Neural cell (in vitro differentiated cells): ENCODE results near the gene RTBDN. TPM values are rescaled to one million over a fixed set of nuclear protein-coding genes. Genes with fewer than 3 reads are reported as not detected.

ENCODE experiments used
- H2AFZ ChIP-seq: fragments of 200-600, 300-800 bp; sonication (generic), shearing (Covaris generic); 2 replicates; pipeline ENCODE4 v1.6.0; 2014; ENCODE audit warnings: low read depth, mild to moderate bottlenecking, antibody characterized with exemption, low read length, moderate library complexity
- H3F3A ChIP-seq: fragments of 200-600 bp; shearing (Covaris generic); 2 replicates; pipeline ENCODE4 v1.6.1; 2016; ENCODE audit warnings: mild to moderate bottlenecking, moderate library complexity, mixed read lengths, antibody characterized with exemption, low read length; ENCODE audit not compliant: insufficient read depth, poor library complexity, severe bottlenecking
- H3K27ac ChIP-seq: fragments of 200-600, 300-800 bp; sonication (generic), shearing (Covaris generic); 2 replicates; pipeline ENCODE4 v1.5.1; 2014; ENCODE audit warnings: mild to moderate bottlenecking, low read length, moderate library complexity
- H3K27me3 ChIP-seq: fragments of 300-800, 200-600 bp; sonication (generic), shearing (Covaris generic); 2 replicates; pipeline ENCODE4 v1.6.0; 2014; ENCODE audit warnings: mild to moderate bottlenecking, low read depth, low read length, moderate library complexity; ENCODE audit not compliant: insufficient read depth
- H3K36me3 ChIP-seq: fragments of 300-800, 200-600 bp; sonication (generic), shearing (Covaris generic); 2 replicates; pipeline ENCODE4 v1.5.1; 2014; ENCODE audit warnings: mild to moderate bottlenecking, antibody characterized with exemption, low read length, moderate library complexity; ENCODE audit not compliant: insufficient read depth
- H3K4me2 ChIP-seq: fragments of 300-800, 200-600 bp; sonication (generic), shearing (Covaris generic); 2 replicates; pipeline ENCODE4 v1.6.0; 2014; ENCODE audit warnings: mild to moderate bottlenecking, low read length
- H3K4me3 ChIP-seq: fragments of 300-800, 200-600 bp; sonication (generic), shearing (Covaris generic); 2 replicates; pipeline ENCODE4 v1.5.1; 2014; ENCODE audit warnings: mild to moderate bottlenecking, low read length, moderate library complexity
- H3K79me2 ChIP-seq: fragments of 200-600 bp; shearing (Covaris generic); replicated peaks from 2 replicates; pipeline ENCODE4 v1.6.0; 2014; ENCODE audit warnings: mild to moderate bottlenecking, low read length, moderate library complexity; ENCODE audit not compliant: insufficient read depth
- H3K9ac ChIP-seq: fragments of 300-800, 200-600 bp; sonication (generic), shearing (Covaris generic); 2 replicates; pipeline ENCODE4 v1.6.1; 2016; ENCODE audit warnings: mild to moderate bottlenecking, low read length, mixed read lengths
- H3K9me2 ChIP-seq: fragments of 200-600 bp; shearing (Covaris generic); 2 replicates; pipeline ENCODE4 v1.6.1; 2016; ENCODE audit warnings: mild to moderate bottlenecking, low read length, mixed read lengths; ENCODE audit not compliant: insufficient read depth
- H3K9me3 ChIP-seq: fragments of 200-600, 300-800 bp; sonication (generic), shearing (Covaris generic); 2 replicates; pipeline ENCODE4 v1.6.1; 2016; ENCODE audit warnings: mild to moderate bottlenecking, mixed run types, low read length, moderate library complexity, mixed read lengths
- H4K20me1 ChIP-seq: fragments of 200-600 bp; shearing (Covaris generic); 2 replicates; pipeline ENCODE4 v1.6.1; 2016; ENCODE audit warnings: mild to moderate bottlenecking, mixed run types; ENCODE audit not compliant: insufficient read depth
- CTCF ChIP-seq: fragments of 450-650 bp; IDR thresholded peaks from 2 replicates; pipeline ENCODE4 v1.5.1; 2014; ENCODE audit warnings: antibody characterized with exemption, mild to moderate bottlenecking, moderate library complexity; ENCODE audit not compliant: poor library complexity, severe bottlenecking
- EP300 ChIP-seq: fragments of 450-650 bp; conservative IDR thresholded peaks from 2 replicates; pipeline ENCODE4 v1.6.1; 2014; ENCODE audit warnings: antibody characterized with exemption, mild to moderate bottlenecking, moderate library complexity; ENCODE audit not compliant: poor library complexity, severe bottlenecking
- EZH2 ChIP-seq: fragments of 200-600, 300-800 bp; shearing (Covaris generic), sonication (generic); IDR thresholded peaks from 2 replicates; pipeline ENCODE4 v1.6.1; 2014; ENCODE audit warnings: antibody characterized with exemption, low read length, borderline replicate concordance, mild to moderate bottlenecking; ENCODE audit not compliant: insufficient read depth, poor library complexity, severe bottlenecking
- MXI1 ChIP-seq: fragments of 450-650 bp; conservative IDR thresholded peaks from 2 replicates; pipeline ENCODE4 v1.6.1; 2014; ENCODE audit warnings: antibody characterized with exemption, mild to moderate bottlenecking; ENCODE audit not compliant: poor library complexity, severe bottlenecking
- POLR2AphosphoS5 ChIP-seq: IDR thresholded peaks from 2 replicates; pipeline ENCODE4 v1.6.1; 2012
- RAD21 ChIP-seq: fragments of 450-650 bp; conservative IDR thresholded peaks from 2 replicates; pipeline ENCODE4 v1.6.1; 2014; ENCODE audit warnings: antibody characterized with exemption, mild to moderate bottlenecking, moderate library complexity
- SMC3 ChIP-seq: fragments of 450-650 bp; conservative IDR thresholded peaks from 2 replicates; pipeline ENCODE4 v1.6.1; 2014; ENCODE audit warnings: antibody characterized with exemption, mild to moderate bottlenecking, moderate library complexity; ENCODE audit not compliant: poor library complexity
- TAF1 ChIP-seq: IDR thresholded peaks from 2 replicates; pipeline ENCODE4 v1.6.1; 2012; ENCODE audit warnings: low read depth
- polyA plus RNA-seq: library from polyadenylated mRNA; depleted of rRNA; stranded (reverse); fragments of >200 nt; gene quantifications from 2 replicates; pipeline ENCODE4 v1.2.3, GENCODE V29; 2014
- TF ChIP-seq, protein P1 (sequence below): IDR thresholded peaks from 2 replicates; pipeline ENCODE4 v1.6.1; 2012; ENCODE audit warnings: borderline replicate concordance

The RTBDN gene
- polyA plus RNA-seq, 1 donor from 2014 or later, result not detected

DNA sequence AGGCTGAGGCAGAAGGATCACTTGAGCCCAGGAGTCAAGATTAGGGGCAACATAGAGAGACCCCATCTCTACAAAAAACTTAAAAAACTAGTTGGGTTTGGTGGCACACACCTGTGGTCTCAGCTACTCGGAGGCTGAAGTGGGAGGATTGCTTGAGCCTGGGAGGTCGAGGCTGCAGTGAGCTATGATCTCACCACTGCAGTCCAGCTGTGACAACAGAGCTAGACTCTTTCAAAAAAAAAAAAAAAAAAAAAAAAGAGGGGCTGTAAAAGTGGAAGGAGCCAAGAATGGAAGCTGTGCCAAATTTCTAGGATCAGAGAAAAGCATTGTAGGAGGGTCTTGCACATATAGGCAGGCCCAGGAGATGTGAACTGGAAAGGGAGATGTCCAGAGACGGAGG is 37.3 kb upstream of the RTBDN start:
- no peaks in the 10 kb centered on the region for H4K20me1 ChIP-seq
- no peak overlapping the region for H3K27ac ChIP-seq
- no peaks in the 10 kb centered on the region for H3K9me2 ChIP-seq
- H3K4me2 ChIP-seq, result no peak overlapping the region
- H3K4me3 ChIP-seq, result no peak overlapping the region
- H3K27me3 ChIP-seq, result no peaks in the 10 kb centered on the region
- no peak for TF ChIP-seq POLR2AphosphoS5
- no peak for TF ChIP-seq RAD21
- no peak for TF ChIP-seq CTCF
- no peak for TF ChIP-seq SMC3
- TF ChIP-seq EZH2, result no peak
- no peak for TF ChIP-seq MXI1
- no peak for TF ChIP-seq TAF1
- TF ChIP-seq, protein P1, sequence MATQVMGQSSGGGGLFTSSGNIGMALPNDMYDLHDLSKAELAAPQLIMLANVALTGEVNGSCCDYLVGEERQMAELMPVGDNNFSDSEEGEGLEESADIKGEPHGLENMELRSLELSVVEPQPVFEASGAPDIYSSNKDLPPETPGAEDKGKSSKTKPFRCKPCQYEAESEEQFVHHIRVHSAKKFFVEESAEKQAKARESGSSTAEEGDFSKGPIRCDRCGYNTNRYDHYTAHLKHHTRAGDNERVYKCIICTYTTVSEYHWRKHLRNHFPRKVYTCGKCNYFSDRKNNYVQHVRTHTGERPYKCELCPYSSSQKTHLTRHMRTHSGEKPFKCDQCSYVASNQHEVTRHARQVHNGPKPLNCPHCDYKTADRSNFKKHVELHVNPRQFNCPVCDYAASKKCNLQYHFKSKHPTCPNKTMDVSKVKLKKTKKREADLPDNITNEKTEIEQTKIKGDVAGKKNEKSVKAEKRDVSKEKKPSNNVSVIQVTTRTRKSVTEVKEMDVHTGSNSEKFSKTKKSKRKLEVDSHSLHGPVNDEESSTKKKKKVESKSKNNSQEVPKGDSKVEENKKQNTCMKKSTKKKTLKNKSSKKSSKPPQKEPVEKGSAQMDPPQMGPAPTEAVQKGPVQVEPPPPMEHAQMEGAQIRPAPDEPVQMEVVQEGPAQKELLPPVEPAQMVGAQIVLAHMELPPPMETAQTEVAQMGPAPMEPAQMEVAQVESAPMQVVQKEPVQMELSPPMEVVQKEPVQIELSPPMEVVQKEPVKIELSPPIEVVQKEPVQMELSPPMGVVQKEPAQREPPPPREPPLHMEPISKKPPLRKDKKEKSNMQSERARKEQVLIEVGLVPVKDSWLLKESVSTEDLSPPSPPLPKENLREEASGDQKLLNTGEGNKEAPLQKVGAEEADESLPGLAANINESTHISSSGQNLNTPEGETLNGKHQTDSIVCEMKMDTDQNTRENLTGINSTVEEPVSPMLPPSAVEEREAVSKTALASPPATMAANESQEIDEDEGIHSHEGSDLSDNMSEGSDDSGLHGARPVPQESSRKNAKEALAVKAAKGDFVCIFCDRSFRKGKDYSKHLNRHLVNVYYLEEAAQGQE, result no peak
- TF ChIP-seq EP300, result no peak
- H3F3A ChIP-seq, result no peaks in the 10 kb centered on the region
- H2AFZ ChIP-seq, result no peak overlapping the region
- H3K36me3 ChIP-seq, result peaks cover 6% of the 10 kb centered on the region
- no peaks in the 10 kb centered on the region for H3K9me3 ChIP-seq
- no peaks in the 10 kb centered on the region for H3K79me2 ChIP-seq
- no peak overlapping the region for H3K9ac ChIP-seq

- no peak for TF ChIP-seq EZH2
- peaks cover 10% of the 10 kb centered on the region for H3K36me3 ChIP-seq
These were observed 34.2 kb upstream of the RTBDN start for GRCh38 chr19:12868540-12869112.

More at GRCh38 chr19:12868540-12869112, 34.2 kb upstream of the RTBDN start:
- no peak overlapping the region for H3K4me2 ChIP-seq
- no peaks in the 10 kb centered on the region for H3K9me2 ChIP-seq
- no peak overlapping the region for H3K9ac ChIP-seq
- no peak overlapping the region for H3K4me3 ChIP-seq
- no peaks in the 10 kb centered on the region for H3F3A ChIP-seq
- H3K27ac ChIP-seq, result no peak overlapping the region
- no peaks in the 10 kb centered on the region for H3K27me3 ChIP-seq
- no peak overlapping the region for H2AFZ ChIP-seq
- no peaks in the 10 kb centered on the region for H3K9me3 ChIP-seq
- no peaks in the 10 kb centered on the region for H4K20me1 ChIP-seq
- no peaks in the 10 kb centered on the region for H3K79me2 ChIP-seq
